Muscle layer of duodenum (tissue), 2 donors: ENCODE results near the gene NFATC2IP.
A peak's percentile ranks its signal among the peaks of the same experiment; 100 is the strongest.

Experiments
- H3K27ac ChIP-seq: one replicate; pipeline ENCODE4 v1.7.0; 2013; ENCODE audit warnings: mild to moderate bottlenecking, low read length
- H3K27me3 ChIP-seq: one replicate; pipeline ENCODE4 v1.7.0; 2013; ENCODE audit warnings: low read depth, mild to moderate bottlenecking, control low read depth, low read length
- H3K36me3 ChIP-seq, 2 donors: one replicate each; pipeline ENCODE4 v1.7.0; 2013; ENCODE audit warnings: low read length in 2 of 2, control low read depth in 1 of 2, mild to moderate bottlenecking in 1 of 2; ENCODE audit not compliant: insufficient read depth in 2 of 2, control insufficient read depth in 1 of 2
- H3K4me1 ChIP-seq, 2 donors: one replicate each; pipeline ENCODE4 v1.7.0; 2013; ENCODE audit warnings: low read length in 2 of 2, mild to moderate bottlenecking in 2 of 2, control low read depth in 1 of 2, moderate library complexity in 1 of 2; ENCODE audit not compliant: insufficient read depth in 2 of 2, control insufficient read depth in 1 of 2
- H3K4me3 ChIP-seq, 2 donors: one replicate each; pipeline ENCODE4 v1.7.0; 2013; ENCODE audit warnings: low read length in 2 of 2, low read depth in 1 of 2, mild to moderate bottlenecking in 1 of 2
- H3K9me3 ChIP-seq, 2 donors: one replicate each; pipeline ENCODE4 v1.7.0; 2013; ENCODE audit warnings: low read length in 2 of 2, control low read depth in 1 of 2, mild to moderate bottlenecking in 1 of 2; ENCODE audit not compliant: control insufficient read depth in 1 of 2
- donor health status: healthy.

The NFATC2IP gene

DNA sequence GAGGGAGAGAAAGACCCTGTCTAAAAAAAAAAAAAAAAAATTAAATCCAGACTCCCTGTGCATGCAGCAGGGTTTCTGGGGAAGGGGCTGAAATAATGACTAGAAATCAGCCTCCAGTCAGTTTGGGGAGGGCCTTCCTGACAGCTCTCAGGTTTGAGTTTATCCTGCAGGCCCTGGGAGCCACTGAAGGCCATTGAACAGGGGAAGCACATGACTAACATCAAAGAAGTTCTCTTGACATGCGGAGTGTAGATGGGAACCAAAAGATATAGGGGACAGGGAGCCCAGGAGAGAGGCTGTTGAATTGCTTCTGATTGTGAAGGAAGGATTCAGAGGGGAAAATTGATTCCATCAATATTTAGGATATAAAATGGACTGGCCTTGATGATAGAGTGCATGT, 22.9 kb upstream of the NFATC2IP start:
- Histone ChIP-seq H3K27ac (no peak overlapping the region), H3K36me3 (peaks cover 0 to 3% of the 10 kb centered on the region in 2 donors), H3K27me3 (no peaks in the 10 kb centered on the region), H3K9me3 (no peaks in the 10 kb centered on the region), H3K4me1 (peaks cover 0 to 9% of the 10 kb centered on the region in 2 donors), H3K4me3 (no peak overlapping the region)

DNA sequence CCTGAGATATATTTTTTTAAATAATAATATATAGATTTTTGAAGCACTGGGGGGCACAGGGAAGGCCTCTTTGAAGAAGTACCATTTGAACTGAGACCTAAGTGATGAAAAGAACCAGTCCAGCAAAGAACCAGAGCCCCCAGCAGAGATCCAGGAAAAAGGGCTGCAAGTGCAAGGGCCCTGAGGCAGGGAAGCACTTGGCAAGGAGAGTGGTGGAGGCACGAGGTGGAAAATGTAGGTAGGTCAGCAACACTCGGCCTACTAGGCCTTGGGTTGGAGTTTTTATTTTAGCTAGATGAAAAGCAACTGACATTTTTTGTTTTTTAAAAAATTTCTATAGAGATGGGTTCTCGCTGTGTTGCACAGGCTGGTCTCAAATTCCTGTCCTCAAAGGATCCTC, 20.5 kb upstream of the NFATC2IP start:
- H3K9me3 ChIP-seq: no peaks in the 10 kb centered on the region
- no peak overlapping the region for H3K27ac ChIP-seq
- H3K4me3 ChIP-seq: no peak overlapping the region
- H3K27me3 ChIP-seq: no peaks in the 10 kb centered on the region
- H3K36me3 ChIP-seq: peaks cover 0 to 3% of the 10 kb centered on the region in 2 donors
- H3K4me1 ChIP-seq: no peaks in the 10 kb centered on the region

DNA sequence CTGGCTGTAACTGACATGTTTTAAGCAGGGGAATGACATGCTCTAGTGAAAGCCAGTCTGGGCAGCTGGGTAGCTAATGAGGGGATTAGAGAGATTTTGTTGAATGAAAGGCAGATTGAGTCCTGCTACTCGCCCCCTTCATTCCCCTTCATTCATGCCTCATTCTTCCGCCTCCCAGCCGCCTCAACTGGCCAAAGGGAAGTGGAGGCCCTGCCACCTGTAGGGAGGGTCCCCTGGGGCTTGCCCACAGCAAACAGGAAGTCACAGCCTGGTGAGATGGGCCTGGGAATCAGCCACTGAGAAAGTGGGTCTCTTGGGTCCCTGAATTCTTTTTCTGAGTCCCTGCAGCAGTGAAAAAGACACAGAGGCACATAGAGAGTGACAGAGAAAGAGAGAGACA, 20.1 kb upstream of the NFATC2IP start:
- H3K27ac ChIP-seq: no peak overlapping the region
- no peaks in the 10 kb centered on the region for H3K4me1 ChIP-seq
- no peaks in the 10 kb centered on the region for H3K27me3 ChIP-seq
- no peaks in the 10 kb centered on the region for H3K9me3 ChIP-seq
- H3K4me3 ChIP-seq: no peak overlapping the region
- H3K36me3 ChIP-seq: no peaks in the 10 kb centered on the region

DNA sequence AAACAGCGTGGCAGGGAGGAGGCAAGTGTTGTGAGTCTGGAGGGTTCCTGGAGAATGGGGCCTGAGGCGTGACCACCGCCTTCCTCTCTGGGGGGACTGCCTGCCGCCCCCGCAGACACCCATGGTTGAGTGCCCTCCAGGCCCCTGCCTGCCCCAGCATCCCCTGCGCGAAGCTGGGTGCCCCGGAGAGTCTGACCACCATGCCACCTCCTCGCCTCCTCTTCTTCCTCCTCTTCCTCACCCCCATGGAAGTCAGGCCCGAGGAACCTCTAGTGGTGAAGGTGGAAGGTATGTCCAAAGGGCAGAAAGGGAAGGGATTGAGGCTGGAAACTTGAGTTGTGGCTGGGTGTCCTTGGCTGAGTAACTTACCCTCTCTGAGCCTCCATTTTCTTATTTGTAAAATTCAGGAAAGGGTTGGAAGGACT, 18.9 kb upstream of the NFATC2IP start, which contains the start of gene CD19:
CD19 (plus strand) TSS at position 171 of the 425 bp plus-strand sequence; CDS start at position 201, 30 bp downstream.
- Histone ChIP-seq H3K4me1 (peaks cover 0 to 3% of the 10 kb centered on the region in 2 donors), H3K27ac (no peak within 1 kb of the TSS), H3K36me3 (no peaks in the 10 kb centered on the region), H3K9me3 (no peaks in the 10 kb centered on the region), H3K27me3 (no peaks in the 10 kb centered on the region), H3K4me3 (no peak within 1 kb of the TSS)

DNA sequence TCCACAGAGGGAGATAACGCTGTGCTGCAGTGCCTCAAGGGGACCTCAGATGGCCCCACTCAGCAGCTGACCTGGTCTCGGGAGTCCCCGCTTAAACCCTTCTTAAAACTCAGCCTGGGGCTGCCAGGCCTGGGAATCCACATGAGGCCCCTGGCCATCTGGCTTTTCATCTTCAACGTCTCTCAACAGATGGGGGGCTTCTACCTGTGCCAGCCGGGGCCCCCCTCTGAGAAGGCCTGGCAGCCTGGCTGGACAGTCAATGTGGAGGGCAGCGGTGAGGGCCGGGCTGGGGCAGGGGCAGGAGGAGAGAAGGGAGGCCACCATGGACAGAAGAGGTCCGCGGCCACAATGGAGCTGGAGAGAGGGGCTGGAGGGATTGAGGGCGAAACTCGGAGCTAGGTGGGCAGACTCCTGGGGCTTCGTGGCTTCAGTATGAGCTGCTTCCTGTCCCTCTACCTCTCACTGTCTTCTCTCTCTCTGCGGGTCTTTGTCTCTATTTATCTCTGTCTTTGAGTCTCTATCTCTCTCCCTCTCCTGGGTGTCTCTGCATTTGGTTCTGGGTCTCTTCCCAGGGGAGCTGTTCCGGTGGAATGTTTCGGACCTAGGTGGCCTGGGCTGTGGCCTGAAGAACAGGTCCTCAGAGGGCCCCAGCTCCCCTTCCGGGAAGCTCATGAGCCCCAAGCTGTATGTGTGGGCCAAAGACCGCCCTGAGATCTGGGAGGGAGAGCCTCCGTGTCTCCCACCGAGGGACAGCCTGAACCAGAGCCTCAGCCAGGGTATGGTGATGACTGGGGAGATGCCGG, 18.2 kb upstream of the NFATC2IP start:
- H3K4me1 ChIP-seq: peaks cover 0 to 3% of the 10 kb centered on the region in 2 donors
- no peak overlapping the region for H3K27ac ChIP-seq
- H3K4me3 ChIP-seq: no peak overlapping the region
- no peaks in the 10 kb centered on the region for H3K36me3 ChIP-seq
- no peaks in the 10 kb centered on the region for H3K27me3 ChIP-seq
- H3K9me3 ChIP-seq: no peaks in the 10 kb centered on the region

DNA sequence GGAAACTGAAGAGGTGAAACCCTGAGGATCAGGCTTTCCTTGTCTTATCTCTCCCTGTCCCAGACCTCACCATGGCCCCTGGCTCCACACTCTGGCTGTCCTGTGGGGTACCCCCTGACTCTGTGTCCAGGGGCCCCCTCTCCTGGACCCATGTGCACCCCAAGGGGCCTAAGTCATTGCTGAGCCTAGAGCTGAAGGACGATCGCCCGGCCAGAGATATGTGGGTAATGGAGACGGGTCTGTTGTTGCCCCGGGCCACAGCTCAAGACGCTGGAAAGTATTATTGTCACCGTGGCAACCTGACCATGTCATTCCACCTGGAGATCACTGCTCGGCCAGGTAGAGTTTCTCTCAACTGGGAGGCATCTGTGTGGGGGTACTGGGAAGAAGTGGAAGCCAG, 17.6 kb upstream of the NFATC2IP start:
- H3K4me1 ChIP-seq: peaks cover 0 to 3% of the 10 kb centered on the region in 2 donors
- H3K27me3 ChIP-seq: no peaks in the 10 kb centered on the region
- H3K9me3 ChIP-seq: no peaks in the 10 kb centered on the region
- no peak overlapping the region for H3K4me3 ChIP-seq
- H3K27ac ChIP-seq: no peak overlapping the region
- no peaks in the 10 kb centered on the region for H3K36me3 ChIP-seq

DNA sequence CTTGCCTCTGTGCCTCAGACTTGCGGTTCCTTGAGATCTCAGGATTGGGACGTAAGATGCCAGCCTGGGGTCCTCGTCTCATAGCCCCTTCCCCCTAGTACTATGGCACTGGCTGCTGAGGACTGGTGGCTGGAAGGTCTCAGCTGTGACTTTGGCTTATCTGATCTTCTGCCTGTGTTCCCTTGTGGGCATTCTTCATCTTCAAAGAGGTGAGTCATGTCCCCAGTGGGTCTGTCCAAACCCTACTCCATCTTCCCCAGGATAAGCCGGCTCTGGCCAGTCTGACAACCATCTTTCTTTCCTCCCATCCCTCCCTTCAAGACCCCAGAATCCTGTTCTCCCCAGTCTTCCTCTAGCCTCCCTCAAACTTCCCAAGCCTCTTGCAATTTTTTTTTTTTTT, 15.4 kb upstream of the NFATC2IP start:
- Histone ChIP-seq H3K27me3 (no peaks in the 10 kb centered on the region), H3K36me3 (no peaks in the 10 kb centered on the region), H3K4me1 (peaks cover 0 to 3% of the 10 kb centered on the region in 2 donors), H3K4me3 (no peak overlapping the region), H3K9me3 (no peaks in the 10 kb centered on the region), H3K27ac (no peak overlapping the region)

DNA sequence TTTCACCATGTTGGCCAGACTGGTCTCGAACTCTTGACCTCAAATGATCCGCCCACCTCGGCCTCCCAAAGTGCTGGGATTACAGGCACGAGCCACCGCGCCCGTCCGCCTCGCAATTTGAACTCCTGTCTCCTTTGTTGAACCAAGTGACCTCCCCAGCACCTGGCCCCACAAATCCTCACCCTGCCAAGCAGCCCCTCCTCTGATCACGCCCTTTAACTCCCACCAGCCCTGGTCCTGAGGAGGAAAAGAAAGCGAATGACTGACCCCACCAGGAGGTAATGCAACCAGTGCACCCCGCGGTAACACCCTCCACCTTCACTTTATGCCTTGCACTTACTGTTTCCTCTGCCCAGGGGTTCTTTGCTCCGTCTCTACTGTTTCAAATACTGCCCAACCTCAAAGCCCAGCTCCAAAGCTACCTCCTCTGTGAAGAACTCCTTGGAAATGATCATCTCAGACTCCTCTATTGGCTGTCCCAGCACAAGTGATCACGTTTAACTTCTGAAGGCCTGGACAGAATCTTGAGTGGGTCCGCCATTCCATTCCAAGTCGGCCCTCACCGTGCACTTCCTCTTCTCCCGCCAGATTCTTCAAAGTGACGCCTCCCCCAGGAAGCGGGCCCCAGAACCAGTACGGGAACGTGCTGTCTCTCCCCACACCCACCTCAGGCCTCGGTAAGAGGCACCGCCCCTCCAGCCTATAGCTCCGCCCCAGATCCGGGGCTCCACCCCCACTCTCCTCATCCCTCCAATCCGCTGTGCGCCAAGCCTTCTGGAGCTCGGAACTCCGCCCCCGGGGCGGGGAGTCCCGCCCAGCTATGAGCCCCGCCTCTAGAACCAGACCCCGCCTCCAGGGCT, 14.6 kb upstream of the NFATC2IP start:
- Histone ChIP-seq H3K4me3 (peak overlapping the region; percentile 52 to 63), H3K9me3 (no peaks in the 10 kb centered on the region), H3K27me3 (no peaks in the 10 kb centered on the region), H3K4me1 (peaks cover 0 to 3% of the 10 kb centered on the region in 2 donors), H3K36me3 (no peaks in the 10 kb centered on the region), H3K27ac (no peak overlapping the region)

DNA sequence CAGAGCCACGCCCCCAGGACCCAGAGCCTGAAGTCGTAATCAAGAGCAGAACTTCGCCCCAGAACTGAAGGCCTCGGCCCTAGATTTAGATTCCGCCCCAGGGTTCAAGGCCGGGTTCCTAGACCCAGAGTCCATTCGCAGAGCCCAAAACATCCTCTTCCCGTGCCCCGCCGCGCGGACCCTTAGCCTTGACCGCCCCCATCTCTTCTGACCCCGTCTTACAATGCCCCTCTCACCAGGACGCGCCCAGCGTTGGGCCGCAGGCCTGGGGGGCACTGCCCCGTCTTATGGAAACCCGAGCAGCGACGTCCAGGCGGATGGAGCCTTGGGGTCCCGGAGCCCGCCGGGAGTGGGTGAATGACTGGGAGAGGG, 14.0 kb upstream of the NFATC2IP start:
- Histone ChIP-seq H3K4me3 (peak overlapping the region in 1 of 2 donors; percentile 52), H3K27ac (no peak overlapping the region)

DNA sequence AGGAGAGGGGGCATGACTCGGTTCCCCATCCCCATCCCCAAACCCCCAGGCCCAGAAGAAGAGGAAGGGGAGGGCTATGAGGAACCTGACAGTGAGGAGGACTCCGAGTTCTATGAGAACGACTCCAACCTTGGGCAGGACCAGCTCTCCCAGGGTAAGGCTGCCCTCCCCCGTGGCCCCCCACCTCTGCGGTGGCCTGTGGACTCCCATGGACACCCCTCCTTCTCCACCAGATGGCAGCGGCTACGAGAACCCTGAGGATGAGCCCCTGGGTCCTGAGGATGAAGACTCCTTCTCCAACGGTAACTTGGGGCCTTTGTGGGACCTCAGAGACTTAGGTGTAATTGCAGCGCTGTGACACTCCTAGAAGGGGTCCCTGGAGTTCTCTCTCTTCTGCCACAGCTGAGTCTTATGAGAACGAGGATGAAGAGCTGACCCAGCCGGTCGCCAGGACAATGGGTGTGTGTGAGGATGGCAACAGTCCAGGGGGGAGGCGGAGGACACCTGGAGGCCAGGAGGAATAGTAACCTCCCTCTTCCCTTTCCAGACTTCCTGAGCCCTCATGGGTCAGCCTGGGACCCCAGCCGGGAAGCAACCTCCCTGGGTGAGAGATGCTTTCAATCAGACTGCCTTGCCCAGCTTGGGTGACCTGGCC, 13.4 kb upstream of the NFATC2IP start:
- Histone ChIP-seq H3K4me3 (no peak overlapping the region), H3K27me3 (no peaks in the 10 kb centered on the region), H3K27ac (no peak overlapping the region)

More for the DNA sequence above, 14.0 kb upstream of the NFATC2IP start:
- Histone ChIP-seq H3K4me1 (peaks cover 0 to 3% of the 10 kb centered on the region in 2 donors), H3K36me3 (no peaks in the 10 kb centered on the region), H3K9me3 (no peaks in the 10 kb centered on the region), H3K27me3 (no peaks in the 10 kb centered on the region)

DNA sequence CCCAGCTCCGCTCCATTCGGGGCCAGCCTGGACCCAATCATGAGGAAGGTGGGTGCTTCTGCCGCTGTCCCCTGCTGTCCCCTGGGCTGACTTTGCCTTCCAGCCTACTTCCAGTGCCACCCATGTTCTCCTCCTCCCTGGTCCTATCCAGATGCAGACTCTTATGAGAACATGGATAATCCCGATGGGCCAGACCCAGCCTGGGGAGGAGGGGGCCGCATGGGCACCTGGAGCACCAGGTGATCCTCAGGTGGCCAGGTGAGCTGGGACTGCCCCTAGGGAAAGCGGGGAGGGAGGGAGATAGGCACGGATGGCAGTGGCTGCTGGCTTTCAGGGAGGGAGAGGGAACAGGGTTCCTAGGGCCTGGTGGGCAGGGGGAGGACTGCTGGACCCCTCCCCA, 12.0 kb upstream of the NFATC2IP start:
- H3K9me3 ChIP-seq: no peaks in the 10 kb centered on the region
- no peaks in the 10 kb centered on the region for H3K36me3 ChIP-seq
- no peak overlapping the region for H3K4me3 ChIP-seq
- H3K27me3 ChIP-seq: no peaks in the 10 kb centered on the region
- peaks cover 0 to 3% of the 10 kb centered on the region in 2 donors for H3K4me1 ChIP-seq
- no peak overlapping the region for H3K27ac ChIP-seq

More for the DNA sequence above, 13.4 kb upstream of the NFATC2IP start:
- Histone ChIP-seq H3K9me3 (no peaks in the 10 kb centered on the region), H3K36me3 (no peaks in the 10 kb centered on the region), H3K4me1 (peaks cover 0 to 3% of the 10 kb centered on the region in 2 donors)
